Measurements from ENCODE around the gene ASAH2B.
"Not testable (repeated sequence)": the region's sequence is repeated elsewhere in the genome, so short reads cannot be mapped to it uniquely, and the experiment has no call there.

ASAH2B gene
- long read RNA-seq, partial matches to known transcripts = 0 of 3 reads
- long read RNA-seq, other reads (novel, unspliced or antisense) = 1 of 3 reads

DNA sequence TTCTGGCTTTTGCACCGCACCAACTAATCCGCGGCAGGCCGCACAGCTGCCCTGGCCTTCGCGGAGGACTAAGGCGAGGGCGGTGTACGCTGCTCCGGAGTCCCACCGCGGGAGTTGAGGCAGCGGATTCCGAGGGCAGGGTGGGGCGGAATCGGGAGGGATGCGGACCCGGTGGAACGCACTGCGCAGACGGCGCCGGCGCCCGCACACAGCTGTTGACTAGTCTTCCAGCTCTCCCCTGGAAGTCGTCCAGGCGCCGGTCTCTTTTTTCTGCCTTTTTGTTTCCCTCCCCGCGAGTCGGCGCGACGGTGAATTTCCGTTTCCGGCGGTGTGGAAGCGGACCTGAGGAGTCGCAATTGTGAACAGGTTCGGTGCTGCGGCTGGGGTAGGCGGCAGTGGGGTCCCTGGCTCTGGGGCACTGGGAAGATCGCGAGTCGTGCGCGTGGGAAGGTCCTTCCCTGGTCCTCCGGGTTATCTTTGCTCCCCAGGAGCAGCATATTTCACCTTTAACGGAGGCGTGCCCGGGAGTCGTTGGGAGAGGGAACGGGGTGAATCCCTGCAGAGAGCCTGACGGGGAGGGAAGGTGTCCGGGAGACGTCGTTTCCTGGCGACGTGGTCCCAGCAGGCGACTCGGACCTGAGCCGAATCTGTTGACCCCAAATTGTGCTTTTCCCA lies at the start of gene ASAH2B:
Gene ASAH2B, plus strand, starts transcription at position 319 of the 675 bp plus-strand sequence. CDS start 5,195 bp downstream, outside the sequence.
- DNase-seq (ENCODE audit: low read depth in 1 of 2, low spot score in 1 of 2) = peak in 1 of 2 experiments; percentile 71
- Histone ChIP-seq H3K27me3 (ENCODE audit: insufficient read depth, poor library complexity, severe bottlenecking) (no peaks in the 10 kb centered on the region), H3K4me3 (replicated peaks; ENCODE audit: insufficient read depth, low read length) (peak within 1 kb of the TSS; percentile 52), H3K27ac (replicated peaks) (no peak within 1 kb of the TSS)
- TF ChIP-seq GABPA (IDR thresholded peaks at IDR 0.05; ENCODE audit: low read depth) = peak; percentile 88
- TF ChIP-seq POLR2AphosphoS5 (IDR thresholded peaks at IDR 0.05; ENCODE audit: low read depth) = peak; percentile 51; the same call in 1 of the 2 replicates
- TF ChIP-seq, protein P1, sequence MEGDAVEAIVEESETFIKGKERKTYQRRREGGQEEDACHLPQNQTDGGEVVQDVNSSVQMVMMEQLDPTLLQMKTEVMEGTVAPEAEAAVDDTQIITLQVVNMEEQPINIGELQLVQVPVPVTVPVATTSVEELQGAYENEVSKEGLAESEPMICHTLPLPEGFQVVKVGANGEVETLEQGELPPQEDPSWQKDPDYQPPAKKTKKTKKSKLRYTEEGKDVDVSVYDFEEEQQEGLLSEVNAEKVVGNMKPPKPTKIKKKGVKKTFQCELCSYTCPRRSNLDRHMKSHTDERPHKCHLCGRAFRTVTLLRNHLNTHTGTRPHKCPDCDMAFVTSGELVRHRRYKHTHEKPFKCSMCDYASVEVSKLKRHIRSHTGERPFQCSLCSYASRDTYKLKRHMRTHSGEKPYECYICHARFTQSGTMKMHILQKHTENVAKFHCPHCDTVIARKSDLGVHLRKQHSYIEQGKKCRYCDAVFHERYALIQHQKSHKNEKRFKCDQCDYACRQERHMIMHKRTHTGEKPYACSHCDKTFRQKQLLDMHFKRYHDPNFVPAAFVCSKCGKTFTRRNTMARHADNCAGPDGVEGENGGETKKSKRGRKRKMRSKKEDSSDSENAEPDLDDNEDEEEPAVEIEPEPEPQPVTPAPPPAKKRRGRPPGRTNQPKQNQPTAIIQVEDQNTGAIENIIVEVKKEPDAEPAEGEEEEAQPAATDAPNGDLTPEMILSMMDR (IDR thresholded peaks at IDR 0.05; ENCODE audit: insufficient read depth, low read length) = no peak
- no peak for TF ChIP-seq SPI1 (IDR thresholded peaks at IDR 0.05; ENCODE audit: borderline replicate concordance, low read depth)
- TF ChIP-seq, protein P2, sequence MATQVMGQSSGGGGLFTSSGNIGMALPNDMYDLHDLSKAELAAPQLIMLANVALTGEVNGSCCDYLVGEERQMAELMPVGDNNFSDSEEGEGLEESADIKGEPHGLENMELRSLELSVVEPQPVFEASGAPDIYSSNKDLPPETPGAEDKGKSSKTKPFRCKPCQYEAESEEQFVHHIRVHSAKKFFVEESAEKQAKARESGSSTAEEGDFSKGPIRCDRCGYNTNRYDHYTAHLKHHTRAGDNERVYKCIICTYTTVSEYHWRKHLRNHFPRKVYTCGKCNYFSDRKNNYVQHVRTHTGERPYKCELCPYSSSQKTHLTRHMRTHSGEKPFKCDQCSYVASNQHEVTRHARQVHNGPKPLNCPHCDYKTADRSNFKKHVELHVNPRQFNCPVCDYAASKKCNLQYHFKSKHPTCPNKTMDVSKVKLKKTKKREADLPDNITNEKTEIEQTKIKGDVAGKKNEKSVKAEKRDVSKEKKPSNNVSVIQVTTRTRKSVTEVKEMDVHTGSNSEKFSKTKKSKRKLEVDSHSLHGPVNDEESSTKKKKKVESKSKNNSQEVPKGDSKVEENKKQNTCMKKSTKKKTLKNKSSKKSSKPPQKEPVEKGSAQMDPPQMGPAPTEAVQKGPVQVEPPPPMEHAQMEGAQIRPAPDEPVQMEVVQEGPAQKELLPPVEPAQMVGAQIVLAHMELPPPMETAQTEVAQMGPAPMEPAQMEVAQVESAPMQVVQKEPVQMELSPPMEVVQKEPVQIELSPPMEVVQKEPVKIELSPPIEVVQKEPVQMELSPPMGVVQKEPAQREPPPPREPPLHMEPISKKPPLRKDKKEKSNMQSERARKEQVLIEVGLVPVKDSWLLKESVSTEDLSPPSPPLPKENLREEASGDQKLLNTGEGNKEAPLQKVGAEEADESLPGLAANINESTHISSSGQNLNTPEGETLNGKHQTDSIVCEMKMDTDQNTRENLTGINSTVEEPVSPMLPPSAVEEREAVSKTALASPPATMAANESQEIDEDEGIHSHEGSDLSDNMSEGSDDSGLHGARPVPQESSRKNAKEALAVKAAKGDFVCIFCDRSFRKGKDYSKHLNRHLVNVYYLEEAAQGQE (IDR thresholded peaks at IDR 0.05; ENCODE audit: insufficient replicate concordance, low read depth) = no peak

DNA sequence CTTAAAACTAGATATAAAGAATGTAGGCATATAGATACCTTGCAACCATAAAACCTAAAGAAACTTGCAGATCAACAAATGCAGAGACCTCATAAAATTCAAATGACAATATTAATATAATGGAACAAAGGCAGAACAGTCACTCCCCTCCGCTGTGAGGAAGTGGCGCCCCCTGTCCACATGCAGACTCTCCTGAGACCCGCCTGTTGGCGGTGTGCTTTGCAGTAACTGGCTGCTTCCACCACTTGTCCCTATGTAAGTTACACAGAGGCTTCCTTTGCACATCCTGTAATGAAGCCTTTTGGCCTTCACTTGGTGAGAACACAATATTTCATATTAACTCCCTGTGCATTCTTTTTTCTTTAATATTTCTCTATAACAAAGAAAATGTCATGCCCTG lies 41.9 kb upstream of the ASAH2B start:
- H3K4me3 ChIP-seq (replicated peaks; ENCODE audit: insufficient read depth, low read length) = not testable (repeated sequence)

DNA sequence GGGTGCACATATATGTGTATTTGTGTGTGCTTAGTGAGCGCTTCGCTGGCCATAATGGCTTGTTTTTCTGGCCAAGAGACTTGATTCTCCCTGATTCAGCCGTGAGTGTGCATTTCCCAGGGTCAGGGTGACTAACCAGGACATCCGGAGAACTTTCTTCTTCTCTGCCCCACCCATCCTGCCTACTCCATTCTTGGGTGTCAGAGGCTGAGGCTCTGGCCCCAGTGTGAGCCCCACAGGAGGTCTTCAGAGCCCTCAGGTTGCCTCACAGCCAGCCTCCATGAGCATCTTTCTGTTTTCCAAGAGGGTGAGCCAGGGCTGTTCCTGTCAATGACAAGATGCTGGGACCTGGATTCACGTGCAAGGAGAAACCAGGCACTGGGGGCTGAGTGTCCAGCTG lies 37.8 kb upstream of the ASAH2B start:
- not testable (repeated sequence) for H3K27ac ChIP-seq (replicated peaks); DNase-seq (ENCODE audit: low read depth in 1 of 2, low spot score in 1 of 2); H3K4me3 ChIP-seq (replicated peaks; ENCODE audit: insufficient read depth, low read length); H3K27me3 ChIP-seq (ENCODE audit: insufficient read depth, poor library complexity, severe bottlenecking)

More for the DNA sequence above, 41.9 kb upstream of the ASAH2B start:
- not testable (repeated sequence) for H3K27ac ChIP-seq (replicated peaks); H3K27me3 ChIP-seq (ENCODE audit: insufficient read depth, poor library complexity, severe bottlenecking); DNase-seq (ENCODE audit: low read depth in 1 of 2, low spot score in 1 of 2)

DNA sequence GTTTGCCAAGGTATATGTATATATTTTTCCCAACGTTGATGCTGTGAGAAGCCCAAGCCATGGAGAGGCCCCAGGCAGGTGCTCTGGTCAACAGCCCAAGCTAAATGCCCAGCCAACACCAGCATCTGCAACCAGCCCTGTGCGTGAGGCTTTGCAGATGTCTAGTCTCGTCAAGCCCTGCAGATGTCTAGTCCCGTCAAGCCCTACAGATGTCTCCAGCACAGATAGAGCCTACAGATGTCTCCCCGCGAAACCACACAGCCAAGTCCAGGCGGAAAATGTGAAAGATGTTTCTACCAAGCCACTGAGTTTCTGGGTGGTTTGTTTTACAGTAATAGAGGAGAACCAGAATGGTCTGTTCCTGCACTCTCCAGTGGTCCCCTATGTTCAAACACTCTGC lies 36.7 kb upstream of the ASAH2B start:
- H3K27me3 ChIP-seq (ENCODE audit: insufficient read depth, poor library complexity, severe bottlenecking); H3K4me3 ChIP-seq (replicated peaks; ENCODE audit: insufficient read depth, low read length); DNase-seq (ENCODE audit: low read depth in 1 of 2, low spot score in 1 of 2); H3K27ac ChIP-seq (replicated peaks): not testable (repeated sequence)

DNA sequence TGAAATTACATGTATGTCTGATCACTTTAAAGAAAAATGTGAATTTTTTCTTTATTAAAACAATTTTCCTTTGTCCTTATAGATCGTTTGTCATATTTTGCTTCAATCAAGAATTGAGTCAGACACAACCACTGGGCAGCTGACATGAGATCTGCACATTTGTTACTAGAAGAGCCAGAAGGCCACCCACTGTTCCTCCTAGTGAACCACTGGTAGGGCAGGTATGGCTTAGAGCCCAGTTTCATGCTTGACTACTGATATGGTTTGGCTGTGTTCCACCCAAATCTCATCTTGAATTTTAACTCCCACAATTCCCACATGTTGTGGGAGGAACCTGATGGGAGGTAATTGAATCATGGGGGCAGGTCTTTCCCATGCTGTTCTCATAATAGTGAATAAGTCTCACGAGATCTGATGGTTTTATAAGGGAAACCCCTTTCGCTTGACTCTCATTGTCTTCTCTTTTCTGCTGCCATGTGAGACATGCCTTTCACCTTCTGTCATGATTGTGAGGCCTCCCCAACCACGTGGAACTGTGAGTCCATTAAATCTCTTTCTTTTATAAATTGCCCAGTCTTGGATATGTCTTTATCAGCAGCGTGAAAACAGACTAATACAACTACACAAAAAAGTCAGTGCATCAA lies 35.2 kb upstream of the ASAH2B start:
- DNase-seq (ENCODE audit: low read depth in 1 of 2, low spot score in 1 of 2); H3K4me3 ChIP-seq (replicated peaks; ENCODE audit: insufficient read depth, low read length); H3K27me3 ChIP-seq (ENCODE audit: insufficient read depth, poor library complexity, severe bottlenecking); H3K27ac ChIP-seq (replicated peaks): not testable (repeated sequence)

DNA sequence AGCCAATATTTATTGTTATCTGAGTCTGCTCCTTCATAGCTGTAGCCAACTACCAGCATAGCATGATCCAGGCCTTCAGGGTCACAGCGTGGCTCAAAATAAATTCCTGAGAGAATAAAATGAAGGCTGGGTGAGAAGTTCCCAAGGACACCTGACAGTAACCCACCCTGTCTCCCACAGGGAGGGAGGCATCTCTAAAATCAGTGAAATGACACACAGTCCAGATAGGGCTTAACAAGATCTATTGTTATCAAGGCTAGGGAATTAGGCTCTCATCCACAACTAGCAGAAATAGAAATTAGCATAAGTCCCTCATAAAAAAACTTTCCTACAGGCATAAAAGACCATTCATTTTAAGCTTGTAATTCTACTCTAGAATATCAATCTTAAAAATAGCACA lies 33.7 kb upstream of the ASAH2B start:
- H3K27ac ChIP-seq (replicated peaks); H3K27me3 ChIP-seq (ENCODE audit: insufficient read depth, poor library complexity, severe bottlenecking); DNase-seq (ENCODE audit: low read depth in 1 of 2, low spot score in 1 of 2); H3K4me3 ChIP-seq (replicated peaks; ENCODE audit: insufficient read depth, low read length): not testable (repeated sequence)

DNA sequence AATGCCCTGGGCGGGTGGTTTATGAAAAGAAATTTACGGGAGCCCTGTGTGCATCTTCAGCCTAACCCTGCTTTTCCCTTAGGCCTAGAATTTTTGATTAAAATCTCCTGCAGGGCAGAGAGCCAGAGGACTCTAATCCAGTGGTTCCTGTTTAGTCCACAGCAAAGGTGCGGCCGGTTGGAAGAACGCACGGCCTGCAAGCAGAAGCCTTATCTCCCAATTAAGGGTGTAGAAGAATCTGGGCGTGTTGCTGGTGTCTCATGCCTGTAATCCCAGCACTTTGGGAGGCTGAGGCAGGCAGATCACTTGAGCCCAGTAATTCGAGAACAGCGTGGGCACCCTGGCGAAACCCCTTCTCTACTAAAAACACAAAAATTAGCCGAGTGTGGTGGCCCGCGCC lies 29.5 kb upstream of the ASAH2B start:
- not testable (repeated sequence) for H3K27ac ChIP-seq (replicated peaks); H3K27me3 ChIP-seq (ENCODE audit: insufficient read depth, poor library complexity, severe bottlenecking); H3K4me3 ChIP-seq (replicated peaks; ENCODE audit: insufficient read depth, low read length); DNase-seq (ENCODE audit: low read depth in 1 of 2, low spot score in 1 of 2)

DNA sequence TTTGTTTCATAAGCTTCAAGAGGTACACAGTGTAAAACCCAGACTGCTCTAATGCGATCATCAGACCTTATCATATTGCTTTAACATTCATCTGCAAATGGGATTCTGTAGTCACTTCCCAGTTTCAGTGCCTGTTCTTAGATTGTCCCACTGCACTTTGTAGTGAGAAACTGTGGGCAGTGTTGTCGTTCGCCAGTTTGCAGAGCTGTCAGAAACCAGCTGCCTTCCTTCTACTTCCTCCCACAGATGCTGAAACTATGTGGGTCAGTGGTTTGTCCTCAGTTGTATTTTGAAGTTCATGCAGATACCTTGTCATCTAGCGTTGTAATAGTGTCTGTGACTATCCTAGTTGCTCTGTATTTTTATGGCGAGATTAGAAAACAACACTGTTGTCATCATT lies 15.9 kb upstream of the ASAH2B start:
- H3K27ac ChIP-seq (replicated peaks); DNase-seq (ENCODE audit: low read depth in 1 of 2, low spot score in 1 of 2); H3K4me3 ChIP-seq (replicated peaks; ENCODE audit: insufficient read depth, low read length); H3K27me3 ChIP-seq (ENCODE audit: insufficient read depth, poor library complexity, severe bottlenecking): not testable (repeated sequence)

DNA sequence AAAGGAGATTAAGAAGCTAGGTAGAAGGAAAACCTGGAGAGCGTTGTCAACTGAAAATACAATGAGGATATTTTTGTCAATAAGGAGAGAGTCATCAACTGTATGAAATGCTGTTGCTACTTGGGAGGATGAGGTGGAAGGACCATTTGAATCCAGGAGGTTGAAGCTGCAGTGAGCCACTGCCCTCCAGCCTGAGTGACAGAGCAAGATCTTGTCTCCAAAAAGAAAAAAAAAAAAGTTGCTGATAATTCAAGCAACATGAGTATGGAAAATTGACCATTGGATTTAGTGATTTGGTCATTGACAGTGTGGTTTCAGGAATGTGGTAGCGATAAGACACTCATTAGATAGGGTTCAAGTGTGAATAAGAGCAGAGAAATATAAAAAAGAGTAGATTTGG lies 11.6 kb upstream of the ASAH2B start:
- not testable (repeated sequence) for H3K27ac ChIP-seq (replicated peaks); H3K4me3 ChIP-seq (replicated peaks; ENCODE audit: insufficient read depth, low read length); DNase-seq (ENCODE audit: low read depth in 1 of 2, low spot score in 1 of 2); H3K27me3 ChIP-seq (ENCODE audit: insufficient read depth, poor library complexity, severe bottlenecking)

DNA sequence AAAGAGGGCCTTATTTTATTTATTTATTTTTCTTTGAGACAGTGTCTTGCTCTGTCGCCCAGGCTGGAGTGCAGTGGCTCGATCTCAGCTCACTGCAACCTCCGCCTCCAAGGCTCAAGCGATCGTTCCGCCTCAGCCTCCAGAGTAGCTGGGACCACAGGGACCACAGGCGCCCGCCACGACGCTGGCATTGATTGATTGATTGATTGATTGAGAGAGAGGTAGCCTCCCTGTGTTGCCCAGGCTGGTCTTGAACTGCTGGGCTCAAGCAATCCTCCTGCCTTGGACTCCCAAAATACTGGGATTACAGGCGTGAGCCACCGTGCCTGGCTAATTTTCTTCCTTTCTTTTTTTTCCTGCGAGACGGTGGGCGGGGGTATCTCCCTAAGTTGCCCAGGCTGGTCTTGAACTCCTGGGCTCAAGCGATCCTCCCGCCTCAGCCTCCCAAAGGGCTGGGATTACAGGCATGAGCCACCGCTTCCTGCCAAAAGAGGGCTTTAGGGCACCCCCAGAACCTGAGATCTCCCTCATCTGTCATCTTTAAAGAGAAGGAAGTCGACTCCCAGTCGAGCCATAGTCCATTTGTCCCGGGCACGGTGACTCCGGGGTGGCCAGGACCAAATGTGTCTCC lies 634 bp upstream of the ASAH2B start:
- H3K27ac ChIP-seq (replicated peaks); DNase-seq (ENCODE audit: low read depth in 1 of 2, low spot score in 1 of 2): not testable (repeated sequence)
- peak overlapping the region; percentile 52 for H3K4me3 ChIP-seq (replicated peaks; ENCODE audit: insufficient read depth, low read length)

More for the DNA sequence above, 634 bp upstream of the ASAH2B start:
- not testable (repeated sequence) for H3K27me3 ChIP-seq (ENCODE audit: insufficient read depth, poor library complexity, severe bottlenecking)
